Kidney epithelial cell (primary cell): ENCODE results near the gene CDKL5. TPM values are rescaled to one million over a fixed set of nuclear protein-coding genes. Genes with fewer than 3 reads are reported as not detected.
A peak's percentile ranks its signal among the peaks of the same experiment; 100 is the strongest.
"Not testable (repeated sequence)": the region's sequence is repeated elsewhere in the genome, so short reads cannot be mapped to it uniquely, and the experiment has no call there.

Source experiments
- DNase-seq: peaks from one replicate; pipeline ENCODE4 v3.0.0-alpha.2; 2010; ENCODE audit warnings: low read depth
- H3K27me3 ChIP-seq: 2 replicates; pipeline ENCODE4 v1.6.0; 2011; ENCODE audit warnings: low read length; ENCODE audit not compliant: control insufficient read depth, insufficient read depth
- H3K36me3 ChIP-seq: 2 replicates; pipeline ENCODE4 v1.5.1; 2011; ENCODE audit warnings: low read length; ENCODE audit not compliant: control insufficient read depth, insufficient read depth
- H3K4me3 ChIP-seq: 2 replicates; pipeline ENCODE4 v1.5.1; 2011; ENCODE audit warnings: low read depth, mild to moderate bottlenecking, control low read depth, low read length
- total RNA-seq: library from RNA; depleted of rRNA; stranded (reverse); fragments of >200 nt; gene quantifications from 2 replicates; pipeline ENCODE4 v1.2.3, GENCODE V29; 2015
- TF ChIP-seq, protein P1 (sequence below): IDR thresholded peaks from 2 replicates; pipeline ENCODE4 v1.5.1; 2011; ENCODE audit warnings: mild to moderate bottlenecking, moderate library complexity, low read length, control low read depth, inconsistent platforms; ENCODE audit not compliant: insufficient read depth, poor library complexity, severe bottlenecking

CDKL5 gene
- total RNA-seq, 1 donor from 2014 or later, result 6.9 TPM

DNA sequence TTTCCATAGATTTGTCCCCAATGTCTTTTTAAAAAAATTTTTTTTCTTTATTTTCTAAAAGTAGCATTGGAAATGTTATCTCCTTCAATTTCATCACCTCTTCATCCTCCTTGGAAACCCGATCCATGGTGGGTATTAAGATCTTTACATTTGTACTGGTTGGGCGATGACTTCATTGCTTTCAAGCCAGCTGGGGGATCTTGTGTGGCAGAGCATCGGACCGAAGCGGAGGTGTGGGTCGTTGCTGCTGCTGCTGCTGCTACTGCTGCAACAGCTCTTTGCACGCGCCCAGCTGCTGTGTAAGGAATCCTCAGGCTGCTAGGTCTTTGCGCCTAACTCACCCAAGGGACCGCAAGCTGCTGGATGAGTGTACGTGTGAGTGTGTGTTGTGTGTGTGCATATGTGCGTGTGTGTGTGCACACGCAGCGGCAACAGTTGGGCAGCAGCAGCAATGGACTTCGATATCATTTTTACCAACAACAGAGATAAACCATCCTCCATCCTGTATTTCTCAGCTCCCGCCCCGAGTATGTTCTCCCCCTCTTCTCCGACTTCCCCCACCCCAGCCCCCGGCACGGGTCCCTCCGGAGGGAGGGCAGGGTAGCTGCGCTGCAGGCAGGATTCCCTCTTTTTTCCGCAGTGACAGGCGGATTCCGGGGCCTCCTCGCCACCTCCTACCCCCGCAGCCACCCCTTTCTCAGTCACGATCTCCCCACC is 768 bp upstream of the CDKL5 start:
- Histone ChIP-seq H3K27me3 (no peaks in the 10 kb centered on the region), H3K36me3 (no peaks in the 10 kb centered on the region), H3K4me3 (peak overlapping the region; percentile 55)
- TF ChIP-seq, protein P1, sequence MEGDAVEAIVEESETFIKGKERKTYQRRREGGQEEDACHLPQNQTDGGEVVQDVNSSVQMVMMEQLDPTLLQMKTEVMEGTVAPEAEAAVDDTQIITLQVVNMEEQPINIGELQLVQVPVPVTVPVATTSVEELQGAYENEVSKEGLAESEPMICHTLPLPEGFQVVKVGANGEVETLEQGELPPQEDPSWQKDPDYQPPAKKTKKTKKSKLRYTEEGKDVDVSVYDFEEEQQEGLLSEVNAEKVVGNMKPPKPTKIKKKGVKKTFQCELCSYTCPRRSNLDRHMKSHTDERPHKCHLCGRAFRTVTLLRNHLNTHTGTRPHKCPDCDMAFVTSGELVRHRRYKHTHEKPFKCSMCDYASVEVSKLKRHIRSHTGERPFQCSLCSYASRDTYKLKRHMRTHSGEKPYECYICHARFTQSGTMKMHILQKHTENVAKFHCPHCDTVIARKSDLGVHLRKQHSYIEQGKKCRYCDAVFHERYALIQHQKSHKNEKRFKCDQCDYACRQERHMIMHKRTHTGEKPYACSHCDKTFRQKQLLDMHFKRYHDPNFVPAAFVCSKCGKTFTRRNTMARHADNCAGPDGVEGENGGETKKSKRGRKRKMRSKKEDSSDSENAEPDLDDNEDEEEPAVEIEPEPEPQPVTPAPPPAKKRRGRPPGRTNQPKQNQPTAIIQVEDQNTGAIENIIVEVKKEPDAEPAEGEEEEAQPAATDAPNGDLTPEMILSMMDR, result no peak
- no peak for DNase-seq

DNA sequence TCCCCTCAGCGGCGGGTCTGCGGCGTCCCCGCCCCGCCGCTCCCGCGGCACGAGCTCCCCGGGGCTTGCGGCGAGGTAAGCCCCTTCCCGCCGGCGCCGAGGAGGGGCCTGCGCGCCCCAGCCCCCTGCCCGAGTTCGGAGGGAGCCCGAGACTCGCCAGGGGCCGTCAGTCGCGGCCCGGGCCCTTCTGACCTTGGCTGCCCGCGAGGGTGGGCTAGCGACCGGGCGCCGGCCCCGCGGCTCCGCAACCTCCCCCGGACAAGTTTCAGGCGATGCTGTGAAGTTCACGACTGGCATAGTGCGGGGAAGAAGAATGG is 554 bp downstream of the CDKL5 start:
- no peaks in the 10 kb centered on the region for H3K27me3 ChIP-seq
- no peak for DNase-seq
- peak overlapping the region; percentile 70 for H3K4me3 ChIP-seq
- H3K36me3 ChIP-seq, result no peaks in the 10 kb centered on the region
- TF ChIP-seq, protein P1, result no peak

DNA sequence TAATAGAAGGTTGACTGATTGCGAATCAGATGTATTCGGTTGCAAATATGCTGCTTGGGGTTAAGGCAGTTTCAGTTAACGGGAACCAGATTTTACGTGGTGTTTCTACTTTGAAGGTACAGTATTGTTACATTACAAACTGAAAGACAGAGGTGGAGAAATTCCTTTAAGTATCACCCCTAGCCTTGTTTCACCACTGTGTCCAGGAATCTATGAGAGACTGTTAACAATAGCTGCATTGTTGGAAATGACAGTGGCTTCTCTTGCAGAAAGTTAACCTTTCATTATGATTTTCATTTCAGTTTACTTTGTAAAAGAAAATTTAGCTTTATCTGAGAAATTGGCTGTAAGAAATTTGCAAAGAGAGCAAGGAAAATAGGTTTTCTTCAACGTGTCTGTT is 2.6 kb downstream of the CDKL5 start:
- no peak for DNase-seq
- TF ChIP-seq, protein P1, result no peak
- Histone ChIP-seq H3K36me3 (no peaks in the 10 kb centered on the region), H3K27me3 (no peaks in the 10 kb centered on the region), H3K4me3 (no peak overlapping the region)

DNA sequence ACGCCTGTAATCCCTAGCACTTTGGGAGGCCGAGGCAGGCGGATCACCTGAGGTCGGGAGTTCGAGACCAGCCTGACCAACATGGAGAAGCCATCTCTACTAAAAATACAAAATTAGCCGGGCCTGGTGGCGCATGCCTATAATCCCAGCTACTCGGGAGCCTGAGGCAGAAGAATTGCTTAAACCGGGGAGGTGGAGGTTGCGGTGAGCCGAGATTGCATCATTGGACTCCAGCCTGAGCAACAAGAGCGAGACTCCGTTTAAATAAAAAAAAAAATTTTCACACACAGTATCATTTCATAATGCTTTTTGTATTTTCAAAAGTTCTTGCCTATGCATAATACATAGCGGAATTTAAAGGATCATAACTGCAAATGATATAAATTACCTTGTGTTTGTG is 7.9 kb downstream of the CDKL5 start:
- not testable (repeated sequence) for H3K36me3 ChIP-seq, DNase-seq, H3K27me3 ChIP-seq, H3K4me3 ChIP-seq

DNA sequence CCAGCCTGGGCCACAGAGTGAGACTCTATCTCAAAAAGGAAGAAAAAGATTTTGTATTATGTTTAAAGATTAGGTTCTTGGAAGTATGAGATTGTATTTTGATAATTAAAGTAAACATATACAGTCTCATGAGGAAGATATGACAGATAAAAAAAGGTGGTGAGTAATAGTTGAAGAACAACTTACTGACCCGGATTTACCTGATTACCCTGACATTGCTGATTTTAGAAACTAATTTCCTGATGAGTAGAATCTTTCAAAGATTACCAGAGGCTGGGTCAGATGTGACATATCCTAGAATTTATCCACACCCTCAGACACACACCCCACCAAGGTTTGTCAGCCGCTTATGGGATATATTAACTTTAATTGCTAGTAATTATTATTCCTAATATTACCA is 9.5 kb downstream of the CDKL5 start:
- Histone ChIP-seq H3K4me3 (no peak overlapping the region), H3K36me3 (no peaks in the 10 kb centered on the region), H3K27me3 (no peaks in the 10 kb centered on the region)
- TF ChIP-seq, protein P1, result no peak
- no peak for DNase-seq

DNA sequence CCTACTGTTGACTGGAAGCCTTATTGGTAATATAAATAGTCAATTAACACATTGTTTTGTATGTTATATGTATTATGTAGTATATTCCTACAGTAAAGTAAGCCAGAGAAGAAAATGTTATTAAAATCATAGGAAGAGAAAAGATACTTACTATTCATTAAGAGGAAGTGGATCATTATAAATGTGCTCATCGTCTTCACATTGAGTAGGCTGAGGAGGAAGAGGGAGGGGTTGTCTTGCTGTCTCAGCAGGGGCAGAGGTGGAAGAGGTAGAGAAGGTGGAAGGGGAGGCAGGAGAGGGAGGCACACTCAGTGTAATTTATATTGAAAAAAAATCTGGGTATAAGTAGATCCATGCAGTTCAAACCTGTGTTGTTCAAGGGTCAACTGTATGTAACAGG is 10.6 kb downstream of the CDKL5 start:
- TF ChIP-seq, protein P1, result no peak
- Histone ChIP-seq H3K27me3 (no peaks in the 10 kb centered on the region), H3K36me3 (no peaks in the 10 kb centered on the region), H3K4me3 (no peak overlapping the region)
- no peak for DNase-seq
